ENCODE data around the gene DENND11. TPM values are rescaled to one million over a fixed set of nuclear protein-coding genes. Genes with fewer than 3 reads are reported as not detected.

Gene DENND11
- total and polyA plus RNA-seq, 9 donors, result 6.0 to 15.7 (median 13.0) TPM

DNA sequence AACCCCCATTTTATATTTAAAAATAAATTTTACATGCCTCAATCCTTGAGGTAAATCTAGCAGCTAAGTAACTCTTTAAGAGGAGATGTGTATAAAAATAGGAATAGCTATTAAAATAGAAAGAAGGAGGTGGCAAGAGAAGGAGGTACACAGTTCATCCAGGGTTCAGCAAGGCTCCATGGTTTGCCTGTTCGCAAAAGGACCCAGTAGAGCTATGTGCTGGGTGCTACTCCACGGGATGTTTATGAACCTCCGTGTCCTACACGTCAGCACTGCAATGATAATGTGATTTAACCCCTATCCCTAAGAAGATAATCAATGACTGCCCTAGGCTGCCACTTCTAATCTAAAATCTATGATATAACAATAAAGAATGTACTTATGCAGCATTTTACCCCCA lies 926 bp upstream of the DENND11 start:
- DNase-seq, result no peak
- TF ChIP-seq POLR2A (IDR thresholded peaks at IDR 0.05) (no peak), EP300 (IDR thresholded peaks at IDR 0.05) (no peak)
- TF ChIP-seq, protein P1, sequence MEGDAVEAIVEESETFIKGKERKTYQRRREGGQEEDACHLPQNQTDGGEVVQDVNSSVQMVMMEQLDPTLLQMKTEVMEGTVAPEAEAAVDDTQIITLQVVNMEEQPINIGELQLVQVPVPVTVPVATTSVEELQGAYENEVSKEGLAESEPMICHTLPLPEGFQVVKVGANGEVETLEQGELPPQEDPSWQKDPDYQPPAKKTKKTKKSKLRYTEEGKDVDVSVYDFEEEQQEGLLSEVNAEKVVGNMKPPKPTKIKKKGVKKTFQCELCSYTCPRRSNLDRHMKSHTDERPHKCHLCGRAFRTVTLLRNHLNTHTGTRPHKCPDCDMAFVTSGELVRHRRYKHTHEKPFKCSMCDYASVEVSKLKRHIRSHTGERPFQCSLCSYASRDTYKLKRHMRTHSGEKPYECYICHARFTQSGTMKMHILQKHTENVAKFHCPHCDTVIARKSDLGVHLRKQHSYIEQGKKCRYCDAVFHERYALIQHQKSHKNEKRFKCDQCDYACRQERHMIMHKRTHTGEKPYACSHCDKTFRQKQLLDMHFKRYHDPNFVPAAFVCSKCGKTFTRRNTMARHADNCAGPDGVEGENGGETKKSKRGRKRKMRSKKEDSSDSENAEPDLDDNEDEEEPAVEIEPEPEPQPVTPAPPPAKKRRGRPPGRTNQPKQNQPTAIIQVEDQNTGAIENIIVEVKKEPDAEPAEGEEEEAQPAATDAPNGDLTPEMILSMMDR (IDR thresholded peaks at IDR 0.05), result no peak
- H3K27me3 ChIP-seq, result no peaks in the 10 kb centered on the region
- no peaks in the 10 kb centered on the region for H3K9me3 ChIP-seq
- no peaks in the 10 kb centered on the region for H3K4me1 ChIP-seq (ENCODE audit: insufficient read depth)
- intact Hi-C loops (cut with DNase I), result no loop called here
- whole genome bisulfite sequencing, 3 donors, result 49 to 69% (median 60%) methylated on average over 4 of the region's 4 CpGs
- H3K4me3 ChIP-seq, result no peak overlapping the region
- no peak overlapping the region for H3K27ac ChIP-seq
- no peaks in the 10 kb centered on the region for H3K36me3 ChIP-seq

DNA sequence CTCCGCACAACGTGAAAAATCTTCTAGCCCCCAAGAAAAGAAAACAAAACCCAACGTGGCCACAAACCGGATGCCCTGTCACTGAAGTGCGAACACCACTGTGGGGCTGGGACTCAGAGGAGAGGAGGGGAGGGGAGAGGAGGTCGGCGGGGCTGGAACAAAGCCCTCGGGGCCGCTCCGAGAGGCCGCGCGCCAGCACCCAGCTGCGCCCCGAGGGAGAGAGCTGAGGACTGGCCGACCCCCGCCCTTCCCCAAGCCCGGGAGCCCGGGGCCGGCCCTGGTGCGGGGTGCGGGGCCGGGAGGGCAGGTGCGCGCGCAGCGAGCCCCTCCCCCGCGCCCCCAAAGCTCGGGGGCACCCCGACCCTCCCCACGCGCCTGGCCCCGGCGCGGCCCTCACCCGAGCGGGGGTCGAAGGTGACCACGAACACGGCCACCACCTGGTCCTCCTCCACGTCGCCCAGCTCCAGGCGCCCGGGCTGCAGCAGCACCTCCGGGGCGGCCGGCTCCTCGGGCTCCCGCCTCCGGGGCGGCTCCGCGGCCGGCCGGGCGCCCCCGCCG lies 398 bp downstream of the DENND11 start:
- TF ChIP-seq POLR2A (IDR thresholded peaks at IDR 0.05) (no peak), EP300 (IDR thresholded peaks at IDR 0.05) (no peak)
- TF ChIP-seq, protein P1 (IDR thresholded peaks at IDR 0.05), result no peak
- peak; percentile 37 to 62 (median 57) for DNase-seq
- no peaks in the 10 kb centered on the region for H3K4me1 ChIP-seq (ENCODE audit: insufficient read depth)
- H3K27me3 ChIP-seq, result no peaks in the 10 kb centered on the region
- H3K36me3 ChIP-seq, result no peaks in the 10 kb centered on the region
- H3K4me3 ChIP-seq, result peak overlapping the region; percentile 64
- peak overlapping the region; percentile 77 to 85 for H3K27ac ChIP-seq
- no peaks in the 10 kb centered on the region for H3K9me3 ChIP-seq
- 0 to 2% (median 1%) methylated on average over 10 to 59 of the region's 59 CpGs for WGBS, 3 donors
- intact Hi-C loops (cut with DNase I), result no loop called here

DNA sequence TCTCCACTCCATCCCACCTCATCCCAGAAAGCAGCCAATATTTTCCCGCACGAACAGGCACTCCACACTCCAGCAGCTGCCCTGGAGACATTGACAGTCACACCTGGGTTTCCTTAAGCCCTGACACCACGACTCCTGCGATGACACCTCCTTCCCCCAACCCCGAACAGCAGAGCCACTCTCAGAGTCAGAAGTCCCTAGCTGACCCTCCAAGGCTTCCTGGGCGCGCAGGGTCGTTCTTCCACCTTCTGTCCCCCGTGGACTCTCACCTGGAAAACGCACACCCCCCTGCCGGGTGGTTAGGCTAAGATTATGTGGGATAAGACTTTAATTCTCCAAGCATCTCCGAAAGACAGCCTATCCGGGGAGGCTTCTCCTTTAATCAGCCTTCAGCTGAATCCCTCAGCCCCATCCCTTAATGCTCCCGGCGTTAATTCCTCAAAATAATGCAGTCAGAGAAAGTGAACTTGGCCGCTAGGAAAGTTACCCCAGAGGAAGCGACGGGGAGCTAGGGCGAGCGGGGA lies 1.1 kb downstream of the DENND11 start:
- Histone ChIP-seq H3K4me1 (ENCODE audit: insufficient read depth) (no peaks in the 10 kb centered on the region), H3K4me3 (peak overlapping the region; percentile 64), H3K27me3 (no peaks in the 10 kb centered on the region), H3K36me3 (no peaks in the 10 kb centered on the region), H3K27ac (peak overlapping the region; percentile 77 to 85), H3K9me3 (no peaks in the 10 kb centered on the region)
- WGBS, 3 donors, result 20 to 21% (median 20%) methylated on average over 20 of the region's 20 CpGs
- DNase-seq, result peak in 1 of 5 donors; percentile 20
- intact Hi-C loops (cut with DNase I), result no loop called here
- TF ChIP-seq, protein P1 (IDR thresholded peaks at IDR 0.05), result no peak
- no peak for TF ChIP-seq EP300 (IDR thresholded peaks at IDR 0.05)
- TF ChIP-seq POLR2A (IDR thresholded peaks at IDR 0.05), result no peak

DNA sequence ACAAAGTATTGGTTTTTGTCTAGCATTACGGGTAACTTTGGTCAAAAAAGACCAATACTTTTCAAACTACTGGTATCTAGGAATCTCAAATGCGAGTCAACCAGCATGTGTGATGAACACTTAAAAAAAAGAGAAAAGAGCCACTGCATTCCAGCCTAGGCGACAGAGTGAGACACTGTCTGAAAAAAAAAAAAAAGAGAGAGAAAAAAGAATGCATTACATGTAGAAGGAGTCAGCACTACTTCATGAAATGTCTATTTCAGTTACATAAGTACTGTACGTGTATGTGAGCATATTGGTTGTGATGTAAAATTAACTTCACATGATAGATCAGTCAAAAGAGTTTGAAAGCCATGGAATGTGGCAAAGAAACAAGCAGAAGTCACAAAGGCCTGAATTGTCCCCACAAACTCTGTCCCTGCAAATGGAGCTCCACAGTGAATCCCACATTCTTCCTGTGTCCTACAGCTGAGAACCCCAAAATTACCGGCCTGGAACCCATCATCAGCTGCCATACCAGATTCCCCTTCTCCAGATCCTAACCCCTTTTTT lies 1.6 kb downstream of the DENND11 start:
- no peaks in the 10 kb centered on the region for H3K9me3 ChIP-seq
- TF ChIP-seq, protein P1 (IDR thresholded peaks at IDR 0.05), result no peak
- TF ChIP-seq POLR2A (IDR thresholded peaks at IDR 0.05) (no peak), EP300 (IDR thresholded peaks at IDR 0.05) (no peak)
- intact Hi-C loops (cut with DNase I), result no loop called here
- WGBS, 3 donors, result 73 to 77% (median 75%) methylated on average over 5 of the region's 5 CpGs
- no peaks in the 10 kb centered on the region for H3K4me1 ChIP-seq (ENCODE audit: insufficient read depth)
- H3K27ac ChIP-seq, result no peak overlapping the region
- no peak overlapping the region for H3K4me3 ChIP-seq
- H3K36me3 ChIP-seq, result no peaks in the 10 kb centered on the region
- H3K27me3 ChIP-seq, result no peaks in the 10 kb centered on the region
- no peak for DNase-seq
